Neural progenitor cell (in vitro differentiated cells): Measurements from ENCODE around the gene KIAA1191. TPM values are rescaled to one million over a fixed set of nuclear protein-coding genes. Genes with fewer than 3 reads are reported as not detected.

Experiments
- DNase-seq: peaks from one replicate; pipeline ENCODE4 v3.0.0-alpha.2; 2016; ENCODE audit warnings: low spot score
- H2AFZ ChIP-seq: fragments of 200-600 bp; sonication (generic); replicated peaks from 2 replicates; pipeline ENCODE4 v1.6.1; 2016; ENCODE audit warnings: antibody characterized with exemption
- H3F3A ChIP-seq: fragments of 200-600 bp; sonication (generic); 2 replicates; pipeline ENCODE4 v1.6.1; 2016; ENCODE audit warnings: antibody characterized with exemption, low read depth
- H3K27ac ChIP-seq: fragments of 200-600 bp; sonication (generic); 2 replicates; pipeline ENCODE4 v1.5.1; 2016; ENCODE audit warnings: mild to moderate bottlenecking
- H3K27me3 ChIP-seq: fragments of 200-600 bp; sonication (generic); 2 replicates; pipeline ENCODE4 v1.6.1; 2016; ENCODE audit warnings: mild to moderate bottlenecking, moderate library complexity
- H3K36me3 ChIP-seq: fragments of 200-600 bp; sonication (generic); 2 replicates; pipeline ENCODE4 v1.5.1; 2016
- H3K4me1 ChIP-seq: fragments of 200-600 bp; sonication (generic); 2 replicates; pipeline ENCODE4 v1.6.1; 2016; ENCODE audit warnings: mixed run types
- H3K4me2 ChIP-seq: fragments of 200-600 bp; sonication (generic); 2 replicates; pipeline ENCODE4 v1.6.1; 2016
- H3K4me3 ChIP-seq: fragments of 200-600 bp; sonication (generic); 2 replicates; pipeline ENCODE4 v1.5.1; 2016
- H3K79me2 ChIP-seq: fragments of 200-600 bp; sonication (generic); 2 replicates; pipeline ENCODE4 v1.6.1; 2016; ENCODE audit warnings: low read depth
- H3K9ac ChIP-seq: fragments of 200-600 bp; sonication (generic); 2 replicates; pipeline ENCODE4 v1.6.1; 2016
- H3K9me3 ChIP-seq: fragments of 200-600 bp; sonication (generic); 2 replicates; pipeline ENCODE4 v1.5.1; 2016; ENCODE audit warnings: low read depth
- H4K20me1 ChIP-seq: fragments of 200-600 bp; sonication (generic); 2 replicates; pipeline ENCODE4 v1.6.1; 2016; ENCODE audit warnings: low read depth
- H3K27ac Mint-ChIP-seq: 3 replicates; pipeline ENCODE4 v1.8.0; 2021; ENCODE audit warnings: mixed read lengths
- H3K27me3 Mint-ChIP-seq: 2 replicates; pipeline ENCODE4 v1.8.0; 2022; ENCODE audit warnings: low read depth, mild to moderate bottlenecking, inconsistent platforms, moderate library complexity, mixed read lengths; ENCODE audit not compliant: insufficient read depth
- H3K36me3 Mint-ChIP-seq: 3 replicates; pipeline ENCODE4 v1.8.0; 2021; ENCODE audit warnings: mixed read lengths
- H3K4me1 Mint-ChIP-seq: 3 replicates; pipeline ENCODE4 v1.8.0; 2021; ENCODE audit warnings: mixed read lengths
- H3K4me3 Mint-ChIP-seq: 3 replicates; pipeline ENCODE4 v1.8.0; 2021; ENCODE audit warnings: mild to moderate bottlenecking, moderate library complexity, mixed read lengths
- H3K9me3 Mint-ChIP-seq: 3 replicates; pipeline ENCODE4 v1.8.0; 2020; ENCODE audit warnings: mixed read lengths
- EZH2 ChIP-seq: fragments of 200-600 bp; sonication (generic); IDR thresholded peaks from 2 replicates; pipeline ENCODE4 v1.6.1; 2017; ENCODE audit warnings: antibody characterized with exemption, mild to moderate bottlenecking, moderate library complexity
- EZH2phosphoT487 ChIP-seq: fragments of 200-600 bp; sonication (generic); IDR thresholded peaks from 2 replicates; pipeline ENCODE4 v1.6.1; 2017; ENCODE audit warnings: antibody characterized with exemption
- total RNA-seq: library from RNA; depleted of rRNA; stranded (reverse); fragments of >200 nt; gene quantifications from 2 replicates; pipeline ENCODE4 v1.2.3, GENCODE V29; 2015; ENCODE audit warnings: low replicate concordance
- TF ChIP-seq, protein P1 (sequence below): fragments of 200-600 bp; sonication (generic); IDR thresholded peaks from 2 replicates; pipeline ENCODE4 v1.5.1; 2017; ENCODE audit warnings: antibody characterized with exemption, mild to moderate bottlenecking

Gene KIAA1191
- total RNA-seq, 1 donor from 2014 or later: 116 TPM

DNA sequence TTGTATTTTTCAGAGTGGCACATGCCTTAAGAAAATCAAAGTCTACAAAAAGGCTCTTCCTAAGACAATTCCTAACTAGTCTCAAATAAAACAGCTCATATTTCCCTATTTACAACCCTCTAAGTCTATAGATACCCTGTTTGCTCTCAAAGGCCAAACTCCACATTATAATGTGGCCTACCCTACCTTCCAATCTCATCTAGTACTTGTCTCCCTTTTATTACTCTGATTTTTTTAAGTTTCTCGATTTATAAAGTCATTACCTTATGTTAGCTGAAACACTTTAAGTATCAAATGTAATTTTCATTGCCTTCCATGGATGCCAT lies 19.4 kb downstream of the KIAA1191 start:
- no peak overlapping the region for H3K27ac Mint-ChIP-seq
- Histone ChIP-seq H3K9ac (no peak overlapping the region), H3K79me2 (no peaks in the 10 kb centered on the region), H3K36me3 (no peaks in the 10 kb centered on the region), H4K20me1 (no peaks in the 10 kb centered on the region), H3K9me3 (no peaks in the 10 kb centered on the region), H3K27ac (no peak overlapping the region), H3K27me3 (no peaks in the 10 kb centered on the region), H3K4me3 (no peak overlapping the region), H3K4me1 (no peaks in the 10 kb centered on the region), H3F3A (peaks cover 5% of the 10 kb centered on the region), H3K4me2 (no peak overlapping the region), H2AFZ (no peak overlapping the region)
- H3K36me3 Mint-ChIP-seq: peaks cover 28% of the 10 kb centered on the region
- DNase-seq: no peak
- no peaks in the 10 kb centered on the region for H3K27me3 Mint-ChIP-seq
- H3K4me3 Mint-ChIP-seq: no peak overlapping the region
- H3K9me3 Mint-ChIP-seq: no peaks in the 10 kb centered on the region
- TF ChIP-seq EZH2 (no peak), EZH2phosphoT487 (no peak)
- TF ChIP-seq, protein P1, sequence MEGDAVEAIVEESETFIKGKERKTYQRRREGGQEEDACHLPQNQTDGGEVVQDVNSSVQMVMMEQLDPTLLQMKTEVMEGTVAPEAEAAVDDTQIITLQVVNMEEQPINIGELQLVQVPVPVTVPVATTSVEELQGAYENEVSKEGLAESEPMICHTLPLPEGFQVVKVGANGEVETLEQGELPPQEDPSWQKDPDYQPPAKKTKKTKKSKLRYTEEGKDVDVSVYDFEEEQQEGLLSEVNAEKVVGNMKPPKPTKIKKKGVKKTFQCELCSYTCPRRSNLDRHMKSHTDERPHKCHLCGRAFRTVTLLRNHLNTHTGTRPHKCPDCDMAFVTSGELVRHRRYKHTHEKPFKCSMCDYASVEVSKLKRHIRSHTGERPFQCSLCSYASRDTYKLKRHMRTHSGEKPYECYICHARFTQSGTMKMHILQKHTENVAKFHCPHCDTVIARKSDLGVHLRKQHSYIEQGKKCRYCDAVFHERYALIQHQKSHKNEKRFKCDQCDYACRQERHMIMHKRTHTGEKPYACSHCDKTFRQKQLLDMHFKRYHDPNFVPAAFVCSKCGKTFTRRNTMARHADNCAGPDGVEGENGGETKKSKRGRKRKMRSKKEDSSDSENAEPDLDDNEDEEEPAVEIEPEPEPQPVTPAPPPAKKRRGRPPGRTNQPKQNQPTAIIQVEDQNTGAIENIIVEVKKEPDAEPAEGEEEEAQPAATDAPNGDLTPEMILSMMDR: no peak
- H3K4me1 Mint-ChIP-seq: no peaks in the 10 kb centered on the region

DNA sequence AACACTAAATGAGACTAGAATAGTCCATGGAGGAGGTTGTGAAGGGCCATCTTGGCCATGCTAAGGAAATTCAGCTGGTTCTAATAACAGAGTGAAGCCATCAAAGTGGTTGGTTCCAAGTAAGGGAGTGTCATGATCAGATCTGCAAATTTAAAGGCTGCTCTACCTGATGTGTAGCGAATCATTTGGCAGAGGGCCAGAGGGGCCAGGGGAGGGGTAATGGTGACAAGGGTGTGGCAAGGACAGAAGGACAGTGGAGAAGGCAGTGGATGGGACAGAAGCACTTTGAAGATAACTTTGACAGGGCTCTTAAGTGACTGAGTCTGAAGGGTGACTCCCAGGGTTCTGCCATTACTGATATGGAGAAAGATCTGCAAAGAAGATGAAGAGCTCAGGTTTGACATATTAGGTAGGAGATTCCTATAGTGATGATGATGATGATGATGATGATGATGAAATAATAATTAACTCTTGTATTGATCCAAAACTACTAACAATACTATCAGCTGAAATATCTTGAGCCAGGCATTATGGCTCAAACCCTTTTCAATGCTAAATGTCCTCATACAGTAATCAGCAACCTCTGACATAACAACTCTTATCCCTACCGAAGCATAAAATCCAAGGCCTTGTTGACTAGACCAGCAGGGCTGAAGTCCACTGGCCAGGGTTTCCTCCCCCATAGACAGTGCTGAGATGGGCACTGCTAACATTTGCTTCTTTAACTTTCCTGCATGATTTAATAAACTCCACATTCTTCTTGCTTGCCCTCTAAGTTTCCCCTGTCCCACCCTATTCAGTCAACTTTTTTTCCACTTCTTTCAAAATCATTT lies 20.0 kb downstream of the KIAA1191 start:
- Mint-ChIP-seq H3K36me3 (peaks cover 34% of the 10 kb centered on the region), H3K4me3 (no peak overlapping the region), H3K27ac (no peak overlapping the region), H3K27me3 (no peaks in the 10 kb centered on the region), H3K9me3 (no peaks in the 10 kb centered on the region), H3K4me1 (no peaks in the 10 kb centered on the region)
- Histone ChIP-seq H3K4me2 (no peak overlapping the region), H3K36me3 (no peaks in the 10 kb centered on the region), H3K79me2 (no peaks in the 10 kb centered on the region), H4K20me1 (no peaks in the 10 kb centered on the region), H3K9ac (no peak overlapping the region), H3K9me3 (no peaks in the 10 kb centered on the region), H3K4me3 (no peak overlapping the region), H2AFZ (no peak overlapping the region), H3K27ac (no peak overlapping the region), H3K27me3 (no peaks in the 10 kb centered on the region), H3F3A (peaks cover 5% of the 10 kb centered on the region), H3K4me1 (no peaks in the 10 kb centered on the region)
- TF ChIP-seq EZH2: no peak
- TF ChIP-seq, protein P1: no peak
- no peak for TF ChIP-seq EZH2phosphoT487
- no peak for DNase-seq

DNA sequence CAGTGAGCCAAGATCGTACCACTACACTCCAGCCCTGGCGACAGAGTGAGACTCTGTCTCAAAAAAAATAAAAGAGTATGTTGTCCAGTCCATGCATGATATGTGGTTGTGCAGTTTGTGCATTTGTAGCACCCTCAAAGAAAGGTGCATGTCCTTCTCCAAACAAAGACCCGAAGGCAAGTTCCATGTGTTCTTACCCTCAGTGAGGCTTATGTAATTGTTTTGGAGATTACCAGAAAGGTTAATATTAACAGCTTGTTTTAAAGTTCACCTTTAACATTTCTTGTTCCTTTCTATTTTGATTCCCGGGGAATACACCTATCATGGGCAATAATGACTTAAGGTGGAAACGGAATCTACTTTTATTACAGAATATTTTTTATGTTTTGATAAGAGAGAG lies 22.3 kb downstream of the KIAA1191 start:
- Histone ChIP-seq H3K4me1 (no peaks in the 10 kb centered on the region), H4K20me1 (no peaks in the 10 kb centered on the region), H3K27me3 (no peaks in the 10 kb centered on the region), H3K9ac (no peak overlapping the region), H3K27ac (no peak overlapping the region), H3K36me3 (no peaks in the 10 kb centered on the region), H3F3A (no peaks in the 10 kb centered on the region), H3K9me3 (no peaks in the 10 kb centered on the region), H3K4me2 (no peak overlapping the region), H2AFZ (no peak overlapping the region), H3K79me2 (no peaks in the 10 kb centered on the region), H3K4me3 (no peak overlapping the region)
- Mint-ChIP-seq H3K36me3 (peaks cover 38% of the 10 kb centered on the region), H3K27me3 (no peaks in the 10 kb centered on the region), H3K9me3 (no peaks in the 10 kb centered on the region), H3K4me1 (no peaks in the 10 kb centered on the region), H3K27ac (no peak overlapping the region), H3K4me3 (no peak overlapping the region)
- TF ChIP-seq, protein P1: no peak
- TF ChIP-seq EZH2phosphoT487: no peak
- TF ChIP-seq EZH2: no peak
- no peak for DNase-seq
